ENCODE results near the gene TEKT5. TPM values are rescaled to one million over a fixed set of nuclear protein-coding genes. Genes with fewer than 3 reads are reported as not detected.
A peak's percentile ranks its signal among the peaks of the same experiment; 100 is the strongest.

TEKT5 gene
- total RNA-seq, 3 donors from 2014 or later, result not detected

DNA sequence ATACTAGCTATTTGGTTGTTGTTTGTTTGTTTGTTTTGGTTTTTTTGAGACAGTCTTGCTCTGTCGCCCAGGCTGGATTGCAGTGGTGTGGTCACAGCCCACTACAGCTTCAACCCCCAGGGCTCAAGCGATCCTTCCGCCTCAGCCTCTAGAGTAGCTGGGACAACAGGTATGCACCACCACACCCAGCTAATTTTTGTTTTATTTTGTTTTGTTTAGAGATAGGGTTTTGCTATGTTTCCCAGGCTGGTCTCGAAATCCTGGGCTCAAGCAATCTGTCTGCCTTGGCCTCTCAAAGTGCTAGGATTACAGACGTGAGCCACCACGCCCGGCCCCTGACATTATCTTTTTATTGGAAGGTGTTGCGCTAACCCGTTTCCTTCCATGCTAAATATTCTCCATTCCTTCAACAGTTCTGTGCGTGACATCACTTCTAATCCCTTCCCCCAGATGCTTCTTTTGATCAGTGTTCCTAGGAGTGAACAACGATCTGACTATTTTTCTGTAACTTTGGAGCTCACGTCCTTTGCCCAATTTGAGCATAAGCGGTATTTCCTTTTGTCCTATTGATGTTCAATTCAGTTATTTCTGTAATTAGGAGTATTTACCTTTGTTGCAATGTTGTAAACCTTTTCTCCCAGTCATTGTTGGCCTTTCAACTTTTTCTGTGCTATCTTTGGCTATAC, 84.1 kb downstream of the TEKT5 start:
- Histone ChIP-seq H3K27me3 (no peaks in the 10 kb centered on the region), H3K4me3 (no peak overlapping the region), H3K27ac (no peak overlapping the region), H3K9me3 (no peaks in the 10 kb centered on the region), H3K36me3 (no peaks in the 10 kb centered on the region), H3K4me1 (no peaks in the 10 kb centered on the region)
- intact Hi-C loops (cut with DNase I; ENCODE audit: low total_unique reads), result no loop called here
- TF ChIP-seq POLR2A (IDR thresholded peaks at IDR 0.05), result no peak
- TF ChIP-seq, protein P1, sequence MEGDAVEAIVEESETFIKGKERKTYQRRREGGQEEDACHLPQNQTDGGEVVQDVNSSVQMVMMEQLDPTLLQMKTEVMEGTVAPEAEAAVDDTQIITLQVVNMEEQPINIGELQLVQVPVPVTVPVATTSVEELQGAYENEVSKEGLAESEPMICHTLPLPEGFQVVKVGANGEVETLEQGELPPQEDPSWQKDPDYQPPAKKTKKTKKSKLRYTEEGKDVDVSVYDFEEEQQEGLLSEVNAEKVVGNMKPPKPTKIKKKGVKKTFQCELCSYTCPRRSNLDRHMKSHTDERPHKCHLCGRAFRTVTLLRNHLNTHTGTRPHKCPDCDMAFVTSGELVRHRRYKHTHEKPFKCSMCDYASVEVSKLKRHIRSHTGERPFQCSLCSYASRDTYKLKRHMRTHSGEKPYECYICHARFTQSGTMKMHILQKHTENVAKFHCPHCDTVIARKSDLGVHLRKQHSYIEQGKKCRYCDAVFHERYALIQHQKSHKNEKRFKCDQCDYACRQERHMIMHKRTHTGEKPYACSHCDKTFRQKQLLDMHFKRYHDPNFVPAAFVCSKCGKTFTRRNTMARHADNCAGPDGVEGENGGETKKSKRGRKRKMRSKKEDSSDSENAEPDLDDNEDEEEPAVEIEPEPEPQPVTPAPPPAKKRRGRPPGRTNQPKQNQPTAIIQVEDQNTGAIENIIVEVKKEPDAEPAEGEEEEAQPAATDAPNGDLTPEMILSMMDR (IDR thresholded peaks at IDR 0.05), result no peak
- no peak for TF ChIP-seq POLR2AphosphoS5 (IDR thresholded peaks at IDR 0.05)
- no peak for DNase-seq (ENCODE audit: low spot score in 2 of 2)

DNA sequence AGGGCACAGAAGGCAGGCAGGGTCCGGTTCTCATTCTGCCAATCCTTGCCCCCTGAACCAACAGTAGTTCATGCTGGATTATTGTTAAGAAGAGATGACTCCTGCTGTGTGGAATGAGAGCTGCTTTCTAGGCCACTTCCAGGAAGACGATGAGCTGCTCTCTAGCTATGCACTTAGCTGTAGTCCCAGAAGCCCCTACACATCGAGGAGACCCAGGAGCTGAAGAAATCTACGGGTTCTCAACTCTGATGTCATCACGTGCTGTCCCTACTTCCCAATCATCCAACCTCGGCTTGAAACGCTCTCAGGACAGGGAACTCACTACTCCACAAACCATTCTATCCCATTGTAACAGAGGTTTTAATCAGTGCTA, 85.3 kb downstream of the TEKT5 start:
- H3K27me3 ChIP-seq, result no peaks in the 10 kb centered on the region
- DNase-seq (ENCODE audit: low spot score in 2 of 2), result no peak
- H3K4me1 ChIP-seq, result no peaks in the 10 kb centered on the region
- H3K27ac ChIP-seq, result peak overlapping the region in 1 of 2 donors; percentile 32
- no peaks in the 10 kb centered on the region for H3K36me3 ChIP-seq
- no peak overlapping the region for H3K4me3 ChIP-seq
- intact Hi-C loops (cut with DNase I; ENCODE audit: low total_unique reads), result loop anchor here (5.0 kb wide), 1 partner anchor 612 kb away; no protein-coding TSS in a partner anchor
- TF ChIP-seq POLR2AphosphoS5 (IDR thresholded peaks at IDR 0.05) (no peak), POLR2A (IDR thresholded peaks at IDR 0.05) (no peak)
- TF ChIP-seq, protein P1 (IDR thresholded peaks at IDR 0.05), result no peak
- H3K9me3 ChIP-seq, result no peaks in the 10 kb centered on the region

DNA sequence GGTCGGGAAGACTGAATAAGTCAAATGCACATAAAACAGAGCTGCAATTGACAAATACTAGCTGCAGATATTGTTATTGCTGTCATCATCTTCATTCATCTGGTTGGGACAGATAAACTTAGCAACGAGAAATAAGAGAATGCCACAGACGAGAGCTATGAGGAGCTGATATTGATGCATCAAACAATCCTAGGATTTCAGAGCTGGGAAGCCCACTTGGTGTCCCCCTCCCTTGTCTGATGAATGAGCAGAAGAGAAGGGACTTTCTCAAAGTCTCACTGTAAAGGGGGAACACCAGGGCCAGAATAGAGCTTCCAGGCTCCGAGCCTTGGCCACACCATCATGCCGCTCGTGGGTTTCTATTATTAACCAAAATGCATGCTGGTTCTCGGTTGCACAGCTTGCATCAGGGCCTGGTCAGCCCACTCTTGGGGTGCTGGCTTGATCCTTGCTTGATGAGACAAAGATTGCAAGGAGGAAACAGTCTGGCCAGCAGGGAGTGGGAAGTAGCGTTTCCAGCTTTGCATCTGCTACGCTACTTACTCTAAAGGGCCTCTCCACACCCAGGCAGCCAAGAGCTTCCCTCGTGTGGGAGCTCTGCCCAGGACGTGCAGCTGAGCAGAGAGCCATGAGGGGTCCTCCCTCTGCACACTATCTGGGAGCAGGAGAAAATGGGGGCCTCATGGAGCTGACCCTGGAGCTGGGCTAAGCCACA, 85.9 kb downstream of the TEKT5 start:
- H3K9me3 ChIP-seq, result no peaks in the 10 kb centered on the region
- H3K36me3 ChIP-seq, result no peaks in the 10 kb centered on the region
- no peaks in the 10 kb centered on the region for H3K4me1 ChIP-seq
- no peaks in the 10 kb centered on the region for H3K27me3 ChIP-seq
- TF ChIP-seq POLR2A (IDR thresholded peaks at IDR 0.05) (no peak), POLR2AphosphoS5 (IDR thresholded peaks at IDR 0.05) (no peak)
- TF ChIP-seq, protein P1 (IDR thresholded peaks at IDR 0.05), result no peak
- peak overlapping the region in 1 of 2 donors; percentile 32 for H3K27ac ChIP-seq
- no peak for DNase-seq (ENCODE audit: low spot score in 2 of 2)
- intact Hi-C loops (cut with DNase I; ENCODE audit: low total_unique reads), result loop anchor here (5.0 kb wide), 1 partner anchor 612 kb away; no protein-coding TSS in a partner anchor
- H3K4me3 ChIP-seq, result no peak overlapping the region

DNA sequence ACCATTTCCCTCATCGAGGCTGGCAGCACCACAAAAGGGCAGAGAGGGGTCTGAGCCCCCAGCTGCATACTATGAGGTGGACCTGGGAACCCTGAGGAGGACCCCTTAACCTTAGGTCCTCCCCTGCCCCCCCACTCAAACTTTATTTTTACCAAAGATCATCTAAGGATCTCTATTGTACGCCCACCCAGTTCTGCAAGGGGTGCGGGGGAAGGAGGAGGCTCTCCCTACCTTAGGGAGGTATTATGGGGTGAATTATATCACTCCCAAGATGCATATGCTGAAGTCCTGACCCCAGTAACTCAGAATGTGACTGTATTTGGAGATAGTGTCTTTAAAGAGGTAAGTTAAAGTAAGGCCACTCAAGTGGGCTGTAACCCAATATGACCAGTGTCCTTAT, 87.6 kb downstream of the TEKT5 start:
- Histone ChIP-seq H3K27ac (no peak overlapping the region), H3K4me1 (no peaks in the 10 kb centered on the region), H3K27me3 (no peaks in the 10 kb centered on the region), H3K9me3 (no peaks in the 10 kb centered on the region), H3K4me3 (no peak overlapping the region), H3K36me3 (no peaks in the 10 kb centered on the region)
- DNase-seq (ENCODE audit: low spot score in 2 of 2), result no peak
- no peak for TF ChIP-seq POLR2A (IDR thresholded peaks at IDR 0.05)
- TF ChIP-seq, protein P1 (IDR thresholded peaks at IDR 0.05), result no peak
- no peak for TF ChIP-seq POLR2AphosphoS5 (IDR thresholded peaks at IDR 0.05)
- intact Hi-C loops (cut with DNase I; ENCODE audit: low total_unique reads), result loop anchor here (5.0 kb wide), 1 partner anchor 610 kb away; no protein-coding TSS in a partner anchor

DNA sequence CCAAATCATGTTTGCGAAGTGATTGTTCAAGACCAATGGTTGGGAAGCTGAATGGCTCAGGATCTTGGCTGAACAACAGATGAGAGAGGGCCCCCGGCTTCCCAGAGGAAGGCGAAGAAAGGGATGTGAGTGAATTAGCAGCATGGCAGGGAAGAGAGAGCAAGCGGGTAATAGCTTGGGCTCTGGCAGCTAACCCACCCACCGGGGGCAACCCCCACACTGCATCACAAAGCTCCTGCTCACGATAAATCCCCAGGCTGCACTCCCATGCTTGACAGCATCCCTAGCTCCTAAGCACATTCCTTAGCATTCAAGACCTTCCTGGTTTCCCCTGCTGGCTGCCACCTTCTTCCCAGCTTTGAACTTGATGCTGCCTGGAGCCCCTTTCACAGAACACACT, 88.1 kb downstream of the TEKT5 start:
- no peaks in the 10 kb centered on the region for H3K27me3 ChIP-seq
- intact Hi-C loops (cut with DNase I; ENCODE audit: low total_unique reads), result loop anchor here (5.0 kb wide), 1 partner anchor 609 kb away; no protein-coding TSS in a partner anchor
- no peak overlapping the region for H3K4me3 ChIP-seq
- no peak for TF ChIP-seq POLR2AphosphoS5 (IDR thresholded peaks at IDR 0.05)
- TF ChIP-seq, protein P1 (IDR thresholded peaks at IDR 0.05), result no peak
- TF ChIP-seq POLR2A (IDR thresholded peaks at IDR 0.05), result no peak
- peaks cover 0 to under 1% of the 10 kb centered on the region in 2 donors for H3K4me1 ChIP-seq
- H3K36me3 ChIP-seq, result no peaks in the 10 kb centered on the region
- no peak overlapping the region for H3K27ac ChIP-seq
- DNase-seq (ENCODE audit: low spot score in 2 of 2), result no peak
- H3K9me3 ChIP-seq, result no peaks in the 10 kb centered on the region

Measured in breast epithelium (tissue), 4 donors.